ENCODE measurements around the gene GRID1. TPM values are rescaled to one million over a fixed set of nuclear protein-coding genes. Genes with fewer than 3 reads are reported as not detected.
"Not testable (repeated sequence)": the region's sequence is repeated elsewhere in the genome, so short reads cannot be mapped to it uniquely, and the experiment has no call there.

GRID1 gene
- total RNA-seq, 3 donors from 2014 or later: 2.3 to 8.5 (median 5.9) TPM

DNA sequence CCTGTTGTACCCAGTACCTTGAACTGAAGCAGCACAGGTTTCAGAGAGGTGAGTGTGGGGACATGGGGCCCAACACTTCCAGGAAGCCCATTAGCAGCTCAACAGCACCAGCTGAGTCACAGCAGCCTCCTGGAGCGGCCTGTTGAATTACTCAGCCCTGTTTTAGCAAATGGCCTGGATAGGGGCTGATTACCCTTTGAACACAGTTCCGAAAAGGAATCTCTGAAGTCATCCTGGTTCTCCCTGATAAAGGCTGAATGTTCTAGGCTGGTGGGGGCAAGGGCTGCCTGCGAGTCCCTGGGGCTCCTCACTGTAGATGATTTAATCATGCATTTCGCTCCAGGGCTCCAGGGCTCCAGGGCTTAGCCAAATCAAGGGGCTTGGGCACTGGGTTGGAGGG lies 287.5 kb downstream of the GRID1 start:
- no peak for DNase-seq (ENCODE audit: low spot score in 2 of 2)
- Histone ChIP-seq H3K27ac (no peak overlapping the region), H3K27me3 (no peaks in the 10 kb centered on the region), H3K4me1 (no peaks in the 10 kb centered on the region), H3K9me3 (no peaks in the 10 kb centered on the region), H3K36me3 (no peaks in the 10 kb centered on the region), H3K4me3 (no peak overlapping the region)
- TF ChIP-seq, protein P1, sequence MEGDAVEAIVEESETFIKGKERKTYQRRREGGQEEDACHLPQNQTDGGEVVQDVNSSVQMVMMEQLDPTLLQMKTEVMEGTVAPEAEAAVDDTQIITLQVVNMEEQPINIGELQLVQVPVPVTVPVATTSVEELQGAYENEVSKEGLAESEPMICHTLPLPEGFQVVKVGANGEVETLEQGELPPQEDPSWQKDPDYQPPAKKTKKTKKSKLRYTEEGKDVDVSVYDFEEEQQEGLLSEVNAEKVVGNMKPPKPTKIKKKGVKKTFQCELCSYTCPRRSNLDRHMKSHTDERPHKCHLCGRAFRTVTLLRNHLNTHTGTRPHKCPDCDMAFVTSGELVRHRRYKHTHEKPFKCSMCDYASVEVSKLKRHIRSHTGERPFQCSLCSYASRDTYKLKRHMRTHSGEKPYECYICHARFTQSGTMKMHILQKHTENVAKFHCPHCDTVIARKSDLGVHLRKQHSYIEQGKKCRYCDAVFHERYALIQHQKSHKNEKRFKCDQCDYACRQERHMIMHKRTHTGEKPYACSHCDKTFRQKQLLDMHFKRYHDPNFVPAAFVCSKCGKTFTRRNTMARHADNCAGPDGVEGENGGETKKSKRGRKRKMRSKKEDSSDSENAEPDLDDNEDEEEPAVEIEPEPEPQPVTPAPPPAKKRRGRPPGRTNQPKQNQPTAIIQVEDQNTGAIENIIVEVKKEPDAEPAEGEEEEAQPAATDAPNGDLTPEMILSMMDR (IDR thresholded peaks at IDR 0.05): no peak
- TF ChIP-seq POLR2AphosphoS5 (IDR thresholded peaks at IDR 0.05): no peak
- no peak for TF ChIP-seq POLR2A (IDR thresholded peaks at IDR 0.05)
- intact Hi-C loops (cut with DNase I; ENCODE audit: low total_unique reads): no loop called here

DNA sequence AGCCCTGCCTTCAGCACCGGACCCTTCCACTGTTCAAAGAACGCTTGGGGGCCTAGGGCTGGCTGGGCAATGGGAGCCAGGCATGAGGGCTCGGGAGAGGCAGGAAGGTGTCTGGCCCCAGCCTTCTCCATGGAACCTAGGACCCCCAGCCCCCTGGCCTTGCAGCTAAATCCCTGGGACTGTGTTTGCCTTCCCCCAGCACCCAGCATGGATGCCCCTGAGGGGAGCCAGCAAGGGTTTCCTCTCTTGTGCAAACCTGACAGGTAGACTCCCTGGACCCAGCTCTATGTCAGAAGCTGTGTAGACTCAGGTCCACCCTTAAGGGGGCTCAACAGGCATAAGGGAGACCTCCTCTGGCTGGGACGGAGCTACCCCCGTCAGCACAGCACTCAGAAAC lies 288.0 kb downstream of the GRID1 start:
- no peak for TF ChIP-seq POLR2A (IDR thresholded peaks at IDR 0.05)
- no peak for TF ChIP-seq POLR2AphosphoS5 (IDR thresholded peaks at IDR 0.05)
- TF ChIP-seq, protein P1 (IDR thresholded peaks at IDR 0.05): no peak
- intact Hi-C loops (cut with DNase I; ENCODE audit: low total_unique reads): no loop called here
- Histone ChIP-seq H3K4me1 (no peaks in the 10 kb centered on the region), H3K27me3 (no peaks in the 10 kb centered on the region), H3K27ac (no peak overlapping the region), H3K9me3 (no peaks in the 10 kb centered on the region), H3K4me3 (no peak overlapping the region), H3K36me3 (no peaks in the 10 kb centered on the region)
- no peak for DNase-seq (ENCODE audit: low spot score in 2 of 2)

DNA sequence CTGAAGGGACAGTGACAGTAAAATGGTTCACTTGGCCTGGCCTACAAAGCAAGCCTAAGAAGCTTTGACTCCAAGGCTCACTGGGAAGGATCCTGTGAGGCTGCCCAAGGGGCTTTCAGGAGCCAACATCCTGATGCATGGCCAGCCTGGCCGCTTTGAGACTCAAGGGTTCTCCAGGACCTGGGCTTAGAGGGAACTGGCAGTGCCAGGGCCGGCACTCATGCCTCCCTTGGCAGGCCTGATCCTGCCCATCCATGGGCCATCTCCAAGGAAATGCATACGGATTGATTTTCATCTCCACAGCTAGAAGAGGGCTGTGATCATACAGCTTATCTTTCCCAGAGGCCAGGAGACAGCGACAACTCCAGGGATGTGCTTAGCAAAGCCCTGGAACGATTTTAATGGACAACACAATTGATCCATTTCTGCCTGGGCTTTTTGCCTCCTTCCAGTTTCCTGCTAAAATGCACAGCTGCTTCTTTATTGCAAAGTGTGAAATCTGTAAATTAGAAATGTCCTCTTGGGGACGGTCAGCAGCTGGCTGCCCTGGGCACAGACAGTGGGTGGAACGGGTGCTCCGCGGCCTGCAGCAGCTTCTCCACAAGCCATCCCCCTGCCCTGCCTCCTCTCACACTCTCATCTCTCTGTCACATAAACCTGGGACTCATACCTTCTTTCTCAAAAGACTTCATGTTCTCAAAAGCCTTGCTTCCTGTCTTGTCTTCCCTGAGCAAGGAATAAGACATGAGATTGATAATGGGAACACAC lies 288.5 kb downstream of the GRID1 start:
- DNase-seq (ENCODE audit: low spot score in 2 of 2): no peak
- H3K27me3 ChIP-seq: no peaks in the 10 kb centered on the region
- H3K4me3 ChIP-seq: no peak overlapping the region
- H3K36me3 ChIP-seq: no peaks in the 10 kb centered on the region
- intact Hi-C loops (cut with DNase I; ENCODE audit: low total_unique reads): no loop called here
- H3K4me1 ChIP-seq: no peaks in the 10 kb centered on the region
- H3K9me3 ChIP-seq: no peaks in the 10 kb centered on the region
- TF ChIP-seq POLR2AphosphoS5 (IDR thresholded peaks at IDR 0.05): no peak
- TF ChIP-seq, protein P1 (IDR thresholded peaks at IDR 0.05): no peak
- no peak for TF ChIP-seq POLR2A (IDR thresholded peaks at IDR 0.05)
- H3K27ac ChIP-seq: no peak overlapping the region

DNA sequence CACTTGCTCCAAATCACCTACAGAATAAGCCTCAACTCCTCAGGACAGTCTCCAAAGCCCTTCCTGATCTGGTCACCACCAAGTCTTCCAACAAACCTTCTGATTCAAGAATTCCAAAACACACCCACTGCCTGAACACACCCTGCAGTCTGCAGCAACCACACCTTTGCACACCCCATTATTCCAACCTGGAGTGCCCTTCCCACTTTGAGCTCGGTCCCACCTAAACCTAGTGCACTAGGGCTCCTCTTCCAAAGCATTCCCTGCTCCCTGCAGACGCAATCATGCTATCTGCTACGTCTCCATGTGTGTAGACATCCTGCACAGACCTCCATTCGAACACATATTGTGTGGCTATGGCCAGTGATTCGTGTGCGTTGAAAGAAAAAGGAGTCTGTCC lies 289.3 kb downstream of the GRID1 start:
- intact Hi-C loops (cut with DNase I; ENCODE audit: low total_unique reads): no loop called here
- DNase-seq (ENCODE audit: low spot score in 2 of 2): no peak

DNA sequence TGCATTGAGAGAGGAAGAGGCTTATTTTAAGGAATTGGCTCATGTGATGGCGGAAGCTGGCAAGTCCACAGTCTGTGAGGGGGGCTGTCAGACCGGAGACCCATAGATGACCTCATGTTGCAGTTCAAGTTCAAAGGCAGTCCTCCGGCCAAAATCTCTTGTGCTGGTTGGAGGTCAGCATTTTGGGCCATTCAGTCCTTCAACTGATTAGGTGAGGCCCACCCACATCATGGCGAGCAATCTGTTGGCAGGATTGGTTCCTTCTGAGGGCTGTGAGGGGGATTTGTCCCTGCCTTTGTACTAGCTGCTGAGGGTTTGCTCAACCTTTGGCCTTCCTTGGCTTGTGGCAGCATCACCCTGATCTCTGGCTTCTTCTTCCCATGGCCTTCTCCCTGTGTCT lies 290.1 kb downstream of the GRID1 start:
- H3K27me3 ChIP-seq; H3K36me3 ChIP-seq; H3K4me3 ChIP-seq; H3K4me1 ChIP-seq; H3K27ac ChIP-seq; H3K9me3 ChIP-seq; DNase-seq (ENCODE audit: low spot score in 2 of 2); intact Hi-C loops (cut with DNase I; ENCODE audit: low total_unique reads): not testable (repeated sequence)

More for the DNA sequence above, 289.3 kb downstream of the GRID1 start:
- Histone ChIP-seq H3K4me3 (no peak overlapping the region), H3K4me1 (no peaks in the 10 kb centered on the region), H3K27ac (no peak overlapping the region), H3K9me3 (no peaks in the 10 kb centered on the region), H3K27me3 (no peaks in the 10 kb centered on the region), H3K36me3 (no peaks in the 10 kb centered on the region)
- no peak for TF ChIP-seq POLR2AphosphoS5 (IDR thresholded peaks at IDR 0.05)
- TF ChIP-seq POLR2A (IDR thresholded peaks at IDR 0.05): no peak
- TF ChIP-seq, protein P1 (IDR thresholded peaks at IDR 0.05): no peak

Data from breast epithelium (tissue), 4 donors.